GM12874 (cell line): ENCODE data around the gene PGRMC2.

ENCODE experiments used
- CTCF ChIP-seq: IDR thresholded peaks from 2 replicates; pipeline ENCODE4 v1.5.1; 2011; ENCODE audit warnings: low read depth, mild to moderate bottlenecking, control low read depth, low read length, moderate library complexity; ENCODE audit not compliant: insufficient read depth

PGRMC2 gene

GRCh38 chr4:128298852-128299251 is 11.2 kb upstream of the PGRMC2 start:
- no peak for TF ChIP-seq CTCF

- TF ChIP-seq CTCF = no peak
Measured at GRCh38 chr4:128298146-128298758, 10.6 kb upstream of the PGRMC2 start.

GRCh38 chr4:128295255-128295654 is 7.6 kb upstream of the PGRMC2 start:
- no peak for TF ChIP-seq CTCF

- no peak for TF ChIP-seq CTCF
Measured at GRCh38 chr4:128294464-128294863, 6.9 kb upstream of the PGRMC2 start.

GRCh38 chr4:128292349-128292748 is 4.7 kb upstream of the PGRMC2 start:
- TF ChIP-seq CTCF = no peak

GRCh38 chr4:128291096-128291495 is 3.5 kb upstream of the PGRMC2 start:
- TF ChIP-seq CTCF = no peak

GRCh38 chr4:128290526-128290925 is 2.9 kb upstream of the PGRMC2 start:
- no peak for TF ChIP-seq CTCF
